HepG2 (cell line): ENCODE results near the gene SREBF1. TPM values are rescaled to one million over a fixed set of nuclear protein-coding genes. Genes with fewer than 3 reads are reported as not detected.

ENCODE experiments used
- BHLHE40 ChIP-seq: IDR thresholded peaks from 2 replicates; pipeline ENCODE4 v1.6.1; 2011; ENCODE audit warnings: low read length, improper control_type of control experiment
- CBFB ChIP-seq: sonication (generic); formaldehyde crosslinking; IDR thresholded peaks from 2 replicates; pipeline ENCODE4 v1.4.0; 2020; ENCODE audit warnings: missing genetic modification reagents
- ETV6 ChIP-seq: sonication (generic); formaldehyde crosslinking; conservative IDR thresholded peaks from 2 replicates; pipeline ENCODE4 v1.4.0; 2020; ENCODE audit warnings: missing genetic modification reagents
- GLI4 ChIP-seq: sonication (generic); formaldehyde crosslinking; IDR thresholded peaks from 2 replicates; pipeline ENCODE4 v1.5.1; 2020; ENCODE audit warnings: missing genetic modification reagents, mild to moderate bottlenecking, moderate library complexity, borderline replicate concordance
- HNRNPUL1 ChIP-seq: fragments of 200-400 bp; formaldehyde crosslinking; IDR thresholded peaks from 2 replicates; pipeline ENCODE4 v1.6.1; 2017; ENCODE audit warnings: low read depth, mild to moderate bottlenecking, low read length, moderate library complexity
- MBD4 ChIP-seq: IDR thresholded peaks from 2 replicates; pipeline ENCODE4 v1.6.1; 2012; ENCODE audit warnings: low read length, inconsistent platforms, borderline replicate concordance
- MEF2D ChIP-seq: sonication (generic); formaldehyde crosslinking; IDR thresholded peaks from 2 replicates; pipeline ENCODE4 v1.5.1; 2020; ENCODE audit warnings: mild to moderate bottlenecking, missing genetic modification reagents
- MTA1 ChIP-seq: sonication (generic); formaldehyde crosslinking; IDR thresholded peaks from 2 replicates; pipeline ENCODE4 v1.4.0; 2020; ENCODE audit warnings: missing genetic modification reagents, mild to moderate bottlenecking, borderline replicate concordance
- NFIB ChIP-seq: sonication (generic); formaldehyde crosslinking; IDR thresholded peaks from 2 replicates; pipeline ENCODE4 v1.9.0; 2021; ENCODE audit warnings: missing genetic modification reagents, mild to moderate bottlenecking, borderline replicate concordance
- PHF5A ChIP-seq: IDR thresholded peaks from one replicate; pipeline ENCODE4 v1.6.1; 2018; ENCODE audit warnings: low read depth, missing genetic modification reagents; ENCODE audit not compliant: unreplicated experiment
- RBAK ChIP-seq: sonication (generic); formaldehyde crosslinking; IDR thresholded peaks from 2 replicates; pipeline ENCODE4 v1.5.1; 2020; ENCODE audit warnings: mild to moderate bottlenecking, missing genetic modification reagents
- SOX13 ChIP-seq, 3 experiments: fragments of 450-650 bp in 1 of 3; sonication (generic) in 1 of 3; formaldehyde crosslinking in 1 of 3; IDR thresholded peaks in 2 of 3; conservative IDR thresholded peaks in 1 of 3; 2 replicates each; pipeline versions ENCODE4 v1.5.0 to v1.6.1; 2016 to 2020; ENCODE audit warnings: antibody characterized with exemption in 1 of 3, mild to moderate bottlenecking in 1 of 3, missing compliant biosample characterization in 1 of 3, missing genetic modification reagents in 1 of 3, moderate library complexity in 1 of 3
- ZBTB42 ChIP-seq: sonication (generic); formaldehyde crosslinking; IDR thresholded peaks from 2 replicates; pipeline ENCODE4 v1.5.0; 2020; ENCODE audit warnings: mild to moderate bottlenecking, missing genetic modification reagents
- ZFX ChIP-seq: sonication (generic); formaldehyde crosslinking; IDR thresholded peaks from 2 replicates; pipeline ENCODE4 v1.4.0; 2020; ENCODE audit warnings: mild to moderate bottlenecking, low read depth, missing genetic modification reagents, moderate library complexity
- ZNF335 ChIP-seq: sonication (generic); formaldehyde crosslinking; IDR thresholded peaks from 2 replicates; pipeline ENCODE4 v1.4.0; 2020; ENCODE audit warnings: missing genetic modification reagents
- ZNF670 ChIP-seq: sonication (generic); formaldehyde crosslinking; IDR thresholded peaks from 2 replicates; pipeline ENCODE4 v1.8.0; 2022; ENCODE audit warnings: mild to moderate bottlenecking, missing genetic modification reagents, borderline replicate concordance
- ZNF780A ChIP-seq: sonication (generic); formaldehyde crosslinking; IDR thresholded peaks from 2 replicates; pipeline ENCODE4 v1.8.0; 2022; ENCODE audit warnings: mild to moderate bottlenecking, missing genetic modification reagents, moderate library complexity
- ZNF841 ChIP-seq: sonication (generic); formaldehyde crosslinking; IDR thresholded peaks from 2 replicates; pipeline ENCODE4 v1.8.1; 2023; ENCODE audit warnings: missing genetic modification reagents, borderline replicate concordance
- polyA plus RNA-seq, 8 experiments: library from polyadenylated mRNA; depleted of rRNA in 3 of 8; stranded (reverse) in 7 of 8; unstranded in 1 of 8; fragments of >200 nt; fragmentation: Illumina TruSeq in 4 of 8; extraction: Trizol in 4 of 8; gene quantifications; 2 replicates each; pipeline versions ENCODE4 v1.2.1 to v1.2.3, GENCODE V29; 2011 to 2016; ENCODE audit warnings: low read depth in 4 of 8, missing spikeins in 1 of 8, mixed read lengths in 1 of 8; ENCODE audit not compliant: insufficient read depth in 1 of 8
- total RNA-seq, 5 experiments: library from RNA; depleted of rRNA; stranded (reverse); fragments of >200 nt; fragmentation: Illumina TruSeq; extraction: Trizol; gene quantifications; 2 replicates each; pipeline ENCODE4 v1.2.3, GENCODE V29; 2016; ENCODE audit warnings: low read depth in 1 of 5
- TF ChIP-seq, protein P1 (sequence below): conservative IDR thresholded peaks from 2 replicates; pipeline ENCODE4 v1.6.1; 2018; ENCODE audit warnings: missing genetic modification reagents
- TF ChIP-seq, protein P2 (sequence below): sonication (generic); formaldehyde crosslinking; IDR thresholded peaks from 2 replicates; pipeline ENCODE4 v1.4.0; 2020; ENCODE audit warnings: low read depth, mild to moderate bottlenecking, missing genetic modification reagents
- TF ChIP-seq, protein P3 (sequence below): sonication (generic); formaldehyde crosslinking; IDR thresholded peaks from 2 replicates; pipeline ENCODE4 v1.4.0; 2020; ENCODE audit warnings: missing genetic modification reagents, borderline replicate concordance
- TF ChIP-seq, protein P4 (sequence below): sonication (generic); formaldehyde crosslinking; IDR thresholded peaks from 2 replicates; pipeline ENCODE4 v1.4.0; 2020; ENCODE audit warnings: low read depth, mild to moderate bottlenecking, missing genetic modification reagents

Gene SREBF1
- total and polyA plus RNA-seq, 2 of the 13 experiments (the other 11 are each of a cell fraction or from before 2014, with no cell fraction given) = 34.3 to 38.0 TPM

DNA sequence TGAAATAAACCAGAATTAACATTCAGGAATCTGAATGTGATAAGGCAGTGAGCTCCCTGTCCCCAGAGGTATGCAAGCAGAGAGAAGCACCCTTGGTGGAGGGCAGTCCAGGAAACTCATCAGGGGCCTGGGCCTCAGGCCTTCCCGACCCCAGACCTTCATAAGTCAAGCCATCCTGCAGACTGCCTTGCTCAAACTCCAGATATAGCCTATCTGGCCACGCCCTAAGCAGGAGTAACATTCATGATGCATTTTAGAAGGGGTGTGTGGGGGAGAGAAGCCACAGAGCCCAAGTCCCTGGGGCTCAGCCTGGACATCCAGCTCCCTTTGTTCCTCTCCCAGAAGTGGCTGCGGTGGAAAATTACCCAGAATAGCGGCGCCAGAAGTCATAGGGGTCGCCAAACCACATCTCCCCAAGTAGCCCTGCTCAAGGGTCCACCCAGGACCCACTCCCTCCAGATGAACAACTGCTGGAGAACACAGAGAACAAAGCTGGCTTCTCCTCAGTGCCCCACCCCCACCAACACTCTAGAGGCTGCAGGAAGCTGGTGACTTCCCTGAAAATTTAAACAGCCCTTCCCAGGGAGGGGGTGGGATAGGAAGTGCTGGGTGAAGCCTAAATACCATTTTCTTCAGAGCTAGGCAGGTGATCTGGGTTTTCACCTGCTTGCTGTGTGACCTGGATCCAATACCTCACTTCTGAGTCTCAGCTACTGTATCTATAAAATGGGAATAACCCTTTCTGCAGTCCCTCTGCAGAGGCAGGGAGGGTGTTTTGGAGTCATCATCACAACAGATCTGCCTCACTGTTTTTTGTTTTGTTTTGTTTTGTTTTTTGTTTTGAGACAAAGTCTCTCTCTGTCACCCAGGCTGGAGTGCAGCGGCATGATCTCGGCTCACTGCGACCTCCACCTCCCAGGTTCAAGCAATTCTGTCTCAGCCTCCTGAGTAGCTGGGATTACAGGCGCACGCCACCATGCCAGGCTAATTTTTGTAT is 1.5 kb upstream of the SREBF1 start (continued):
- TF ChIP-seq ZNF841 (CRISPR knock-in tag) (no peak), ZNF670 (CRISPR knock-in tag) (no peak), MBD4 (no peak), ZBTB42 (CRISPR knock-in tag) (no peak), MTA1 (no peak), SOX13 (IDR thresholded peaks at IDR 0.05) (no peak), SOX13 (CRISPR knock-in tag; conservative IDR thresholded peaks at IDR 0.05 in 1 of 2, IDR thresholded peaks at IDR 0.05 in 1 of 2) (peak in 1 of 2 experiments; percentile 6; a peak in 1 of 4 replicates), RBAK (CRISPR knock-in tag) (no peak), ZNF335 (no peak), GLI4 (CRISPR knock-in tag) (no peak), ZFX (no peak), NFIB (no peak), ZNF780A (CRISPR knock-in tag) (no peak), MEF2D (CRISPR knock-in tag) (no peak), CBFB (CRISPR knock-in tag) (0 out of 2 replicates have a peak, but pooled peaks have one; percentile 17), HNRNPUL1 (no peak), BHLHE40 (no peak), PHF5A (CRISPR knock-in tag) (no peak), ETV6 (CRISPR knock-in tag) (no peak)
- TF ChIP-seq, protein P1, sequence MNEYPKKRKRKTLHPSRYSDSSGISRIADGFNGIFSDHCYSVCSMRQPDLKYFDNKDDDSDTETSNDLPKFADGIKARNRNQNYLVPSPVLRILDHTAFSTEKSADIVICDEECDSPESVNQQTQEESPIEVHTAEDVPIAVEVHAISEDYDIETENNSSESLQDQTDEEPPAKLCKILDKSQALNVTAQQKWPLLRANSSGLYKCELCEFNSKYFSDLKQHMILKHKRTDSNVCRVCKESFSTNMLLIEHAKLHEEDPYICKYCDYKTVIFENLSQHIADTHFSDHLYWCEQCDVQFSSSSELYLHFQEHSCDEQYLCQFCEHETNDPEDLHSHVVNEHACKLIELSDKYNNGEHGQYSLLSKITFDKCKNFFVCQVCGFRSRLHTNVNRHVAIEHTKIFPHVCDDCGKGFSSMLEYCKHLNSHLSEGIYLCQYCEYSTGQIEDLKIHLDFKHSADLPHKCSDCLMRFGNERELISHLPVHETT = no peak
- TF ChIP-seq, protein P2, sequence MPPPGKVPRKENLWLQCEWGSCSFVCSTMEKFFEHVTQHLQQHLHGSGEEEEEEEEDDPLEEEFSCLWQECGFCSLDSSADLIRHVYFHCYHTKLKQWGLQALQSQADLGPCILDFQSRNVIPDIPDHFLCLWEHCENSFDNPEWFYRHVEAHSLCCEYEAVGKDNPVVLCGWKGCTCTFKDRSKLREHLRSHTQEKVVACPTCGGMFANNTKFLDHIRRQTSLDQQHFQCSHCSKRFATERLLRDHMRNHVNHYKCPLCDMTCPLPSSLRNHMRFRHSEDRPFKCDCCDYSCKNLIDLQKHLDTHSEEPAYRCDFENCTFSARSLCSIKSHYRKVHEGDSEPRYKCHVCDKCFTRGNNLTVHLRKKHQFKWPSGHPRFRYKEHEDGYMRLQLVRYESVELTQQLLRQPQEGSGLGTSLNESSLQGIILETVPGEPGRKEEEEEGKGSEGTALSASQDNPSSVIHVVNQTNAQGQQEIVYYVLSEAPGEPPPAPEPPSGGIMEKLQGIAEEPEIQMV (CRISPR knock-in tag) = no peak
- TF ChIP-seq, protein P3, sequence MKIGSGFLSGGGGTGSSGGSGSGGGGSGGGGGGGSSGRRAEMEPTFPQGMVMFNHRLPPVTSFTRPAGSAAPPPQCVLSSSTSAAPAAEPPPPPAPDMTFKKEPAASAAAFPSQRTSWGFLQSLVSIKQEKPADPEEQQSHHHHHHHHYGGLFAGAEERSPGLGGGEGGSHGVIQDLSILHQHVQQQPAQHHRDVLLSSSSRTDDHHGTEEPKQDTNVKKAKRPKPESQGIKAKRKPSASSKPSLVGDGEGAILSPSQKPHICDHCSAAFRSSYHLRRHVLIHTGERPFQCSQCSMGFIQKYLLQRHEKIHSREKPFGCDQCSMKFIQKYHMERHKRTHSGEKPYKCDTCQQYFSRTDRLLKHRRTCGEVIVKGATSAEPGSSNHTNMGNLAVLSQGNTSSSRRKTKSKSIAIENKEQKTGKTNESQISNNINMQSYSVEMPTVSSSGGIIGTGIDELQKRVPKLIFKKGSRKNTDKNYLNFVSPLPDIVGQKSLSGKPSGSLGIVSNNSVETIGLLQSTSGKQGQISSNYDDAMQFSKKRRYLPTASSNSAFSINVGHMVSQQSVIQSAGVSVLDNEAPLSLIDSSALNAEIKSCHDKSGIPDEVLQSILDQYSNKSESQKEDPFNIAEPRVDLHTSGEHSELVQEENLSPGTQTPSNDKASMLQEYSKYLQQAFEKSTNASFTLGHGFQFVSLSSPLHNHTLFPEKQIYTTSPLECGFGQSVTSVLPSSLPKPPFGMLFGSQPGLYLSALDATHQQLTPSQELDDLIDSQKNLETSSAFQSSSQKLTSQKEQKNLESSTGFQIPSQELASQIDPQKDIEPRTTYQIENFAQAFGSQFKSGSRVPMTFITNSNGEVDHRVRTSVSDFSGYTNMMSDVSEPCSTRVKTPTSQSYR = peak; percentile 91
- TF ChIP-seq, protein P4, sequence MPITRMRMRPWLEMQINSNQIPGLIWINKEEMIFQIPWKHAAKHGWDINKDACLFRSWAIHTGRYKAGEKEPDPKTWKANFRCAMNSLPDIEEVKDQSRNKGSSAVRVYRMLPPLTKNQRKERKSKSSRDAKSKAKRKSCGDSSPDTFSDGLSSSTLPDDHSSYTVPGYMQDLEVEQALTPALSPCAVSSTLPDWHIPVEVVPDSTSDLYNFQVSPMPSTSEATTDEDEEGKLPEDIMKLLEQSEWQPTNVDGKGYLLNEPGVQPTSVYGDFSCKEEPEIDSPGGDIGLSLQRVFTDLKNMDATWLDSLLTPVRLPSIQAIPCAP (CRISPR knock-in tag) = no peak
